ENCODE measurements around the gene NFIX. TPM values are rescaled to one million over a fixed set of nuclear protein-coding genes. Genes with fewer than 3 reads are reported as not detected.

Gene NFIX
- total RNA-seq, 1 experiment from 2014 or later: 5.2 TPM

GRCh38 chr19:13089139-13089856 lies 94.0 kb downstream of the NFIX start:
- no peak for DNase-seq (ENCODE audit: extremely low read depth, low read depth)

- DNase-seq (ENCODE audit: extremely low read depth, low read depth): no peak
Observed at GRCh38 chr19:13089857-13090507, 94.7 kb downstream of the NFIX start.

GRCh38 chr19:13090511-13091231 lies 95.4 kb downstream of the NFIX start:
- no peak for DNase-seq (ENCODE audit: extremely low read depth, low read depth)

- no peak for DNase-seq (ENCODE audit: extremely low read depth, low read depth)
Observed at GRCh38 chr19:13091400-13092157, 96.3 kb downstream of the NFIX start.

GRCh38 chr19:13092158-13092543 lies 96.9 kb downstream of the NFIX start:
- DNase-seq (ENCODE audit: extremely low read depth, low read depth): no peak

GRCh38 chr19:13092606-13093235 lies 97.4 kb downstream of the NFIX start:
- DNase-seq (ENCODE audit: extremely low read depth, low read depth): no peak

GRCh38 chr19:13093407-13094105 lies 98.3 kb downstream of the NFIX start:
- DNase-seq (ENCODE audit: extremely low read depth, low read depth): peak; percentile 67

- DNase-seq (ENCODE audit: extremely low read depth, low read depth): no peak
Observed at GRCh38 chr19:13094106-13094504, 98.8 kb downstream of the NFIX start.

GRCh38 chr19:13094771-13095392 lies 99.6 kb downstream of the NFIX start:
- DNase-seq (ENCODE audit: extremely low read depth, low read depth): no peak

- no peak for DNase-seq (ENCODE audit: extremely low read depth, low read depth)
Observed at GRCh38 chr19:13095393-13095784, 100.1 kb downstream of the NFIX start.

GRCh38 chr19:13095934-13096927 lies 101.0 kb downstream of the NFIX start:
- no peak for DNase-seq (ENCODE audit: extremely low read depth, low read depth)

- DNase-seq (ENCODE audit: extremely low read depth, low read depth): no peak
Observed at GRCh38 chr19:13097033-13097462, 101.8 kb downstream of the NFIX start.

- DNase-seq (ENCODE audit: extremely low read depth, low read depth): no peak
Observed at GRCh38 chr19:13097463-13098258, 102.4 kb downstream of the NFIX start.

- no peak for DNase-seq (ENCODE audit: extremely low read depth, low read depth)
Observed at GRCh38 chr19:13098277-13099072, 103.2 kb downstream of the NFIX start.

GRCh38 chr19:13099073-13099999 lies 104.1 kb downstream of the NFIX start:
- DNase-seq (ENCODE audit: extremely low read depth, low read depth): no peak

Measured in NCI-H460 (cell line).